WTC11 (cell line): Measurements from ENCODE around the gene FXYD3. TPM values are rescaled to one million over a fixed set of nuclear protein-coding genes. Genes with fewer than 3 reads are reported as not detected.

Experiments
- ATAC-seq: fragments of 200-7000 bp; cut with Tn5 transposase; 2 replicates; pipeline ENCODE4 v1.10.0; 2021; ENCODE audit warnings: mild to moderate bottlenecking, moderate library complexity
- CTCF ChIA-PET: fragments of 300-600 bp; sonication (Branson Sonifier 250); formaldehyde crosslinking; loops from one replicate; lab custom pipeline; 2021; ENCODE audit warnings: antibody characterized with exemption; lab: Charles Lee
- POLR2A ChIA-PET: fragments of 350-600 bp; sonication (Branson Sonifier 250); formaldehyde crosslinking; loops from one replicate; lab custom pipeline; 2021; ENCODE audit warnings: antibody characterized with exemption; lab: Charles Lee
- DNase-seq: peaks from one replicate; pipeline ENCODE4 v3.0.0; 2021; ENCODE audit warnings: low spot score
- H3K27ac Mint-ChIP-seq: 2 replicates; pipeline ENCODE4 v1.8.0; 2021; ENCODE audit warnings: mixed read lengths
- H3K27me3 Mint-ChIP-seq: 2 replicates; pipeline ENCODE4 v1.8.0; 2021; ENCODE audit warnings: low read depth, mild to moderate bottlenecking, moderate library complexity, mixed read lengths
- H3K36me3 Mint-ChIP-seq: 2 replicates; pipeline ENCODE4 v1.8.0; 2021; ENCODE audit warnings: mixed read lengths
- H3K4me1 Mint-ChIP-seq: 2 replicates; pipeline ENCODE4 v1.8.0; 2022; ENCODE audit warnings: mixed read lengths
- H3K4me3 Mint-ChIP-seq: 2 replicates; pipeline ENCODE4 v1.8.0; 2021; ENCODE audit warnings: mild to moderate bottlenecking, moderate library complexity, mixed read lengths
- H3K9me3 Mint-ChIP-seq: 2 replicates; pipeline ENCODE4 v1.8.0; 2021; ENCODE audit warnings: mixed read lengths
- ATF6 ChIP-seq: sonication (generic); formaldehyde crosslinking; IDR thresholded peaks from 2 replicates; pipeline ENCODE4 v1.8.1; 2023; ENCODE audit warnings: mild to moderate bottlenecking, missing genetic modification reagents
- CTCF ChIP-seq: fragments of 200-600 bp; IDR thresholded peaks from 2 replicates; pipeline ENCODE4 v1.8.0; 2022; ENCODE audit warnings: antibody characterized with exemption
- ESRRA ChIP-seq: sonication (generic); formaldehyde crosslinking; IDR thresholded peaks from 2 replicates; pipeline ENCODE4 v1.8.1; 2022; ENCODE audit warnings: mild to moderate bottlenecking, missing genetic modification reagents, borderline replicate concordance
- FOXJ3 ChIP-seq: sonication (generic); formaldehyde crosslinking; IDR thresholded peaks from 2 replicates; pipeline ENCODE4 v1.9.0; 2021; ENCODE audit warnings: missing genetic modification reagents, mild to moderate bottlenecking, borderline replicate concordance
- GTF2I ChIP-seq: fragments of 250-450 bp; sonication (Bioruptor Pico); conservative IDR thresholded peaks from 2 replicates; pipeline ENCODE4 v1.4.0; 2021; ENCODE audit warnings: mild to moderate bottlenecking
- MAX ChIP-seq: sonication (generic); formaldehyde crosslinking; IDR thresholded peaks from 2 replicates; pipeline ENCODE4 v1.8.0; 2022; ENCODE audit warnings: mild to moderate bottlenecking, missing genetic modification reagents
- MYBL2 ChIP-seq: sonication (generic); formaldehyde crosslinking; IDR thresholded peaks from 2 replicates; pipeline ENCODE4 v1.8.1; 2023; ENCODE audit warnings: mild to moderate bottlenecking, moderate library complexity, missing genetic modification reagents
- SP1 ChIP-seq: sonication (generic); formaldehyde crosslinking; conservative IDR thresholded peaks from 2 replicates; pipeline ENCODE4 v1.8.1; 2022; ENCODE audit warnings: missing genetic modification reagents
- ZNF317 ChIP-seq: sonication (generic); formaldehyde crosslinking; IDR thresholded peaks from 2 replicates; pipeline ENCODE4 v1.8.1; 2023; ENCODE audit warnings: low read depth, mild to moderate bottlenecking, moderate library complexity, missing genetic modification reagents, borderline replicate concordance
- ZNF423 ChIP-seq: fragments of 250-450 bp; sonication (Bioruptor Pico); IDR thresholded peaks from 2 replicates; pipeline ENCODE4 v2.1.2; 2022; ENCODE audit warnings: mild to moderate bottlenecking, moderate library complexity
- ZNF671 ChIP-seq: fragments of 250-450 bp; sonication (Bioruptor Pico); IDR thresholded peaks from 2 replicates; pipeline ENCODE4 v1.8.0; 2021; ENCODE audit warnings: mild to moderate bottlenecking
- total RNA-seq: library from RNA; stranded (reverse); gene quantifications from 3 replicates; pipeline ENCODE4 v1.2.3, GENCODE V29; 2021
- TF ChIP-seq, protein P1 (sequence below): sonication (generic); formaldehyde crosslinking; IDR thresholded peaks from 2 replicates; pipeline ENCODE4 v1.8.1; 2023; ENCODE audit warnings: mild to moderate bottlenecking, missing genetic modification reagents, moderate library complexity
- TF ChIP-seq, protein P2 (sequence below): sonication (generic); formaldehyde crosslinking; IDR thresholded peaks from 2 replicates; pipeline ENCODE4 v1.8.1; 2022; ENCODE audit warnings: mild to moderate bottlenecking, moderate library complexity, missing genetic modification reagents
- TF ChIP-seq, protein P3 (sequence below): sonication (generic); formaldehyde crosslinking; IDR thresholded peaks from 2 replicates; pipeline ENCODE4 v1.8.0; 2023; ENCODE audit warnings: missing genetic modification reagents, mild to moderate bottlenecking, borderline replicate concordance
- TF ChIP-seq, protein P4 (sequence below): sonication (generic); formaldehyde crosslinking; IDR thresholded peaks from 2 replicates; pipeline ENCODE4 v1.8.1; 2023; ENCODE audit warnings: mild to moderate bottlenecking, missing genetic modification reagents

FXYD3 gene
- total RNA-seq, 1 experiment from 2014 or later: 1.8 TPM

DNA sequence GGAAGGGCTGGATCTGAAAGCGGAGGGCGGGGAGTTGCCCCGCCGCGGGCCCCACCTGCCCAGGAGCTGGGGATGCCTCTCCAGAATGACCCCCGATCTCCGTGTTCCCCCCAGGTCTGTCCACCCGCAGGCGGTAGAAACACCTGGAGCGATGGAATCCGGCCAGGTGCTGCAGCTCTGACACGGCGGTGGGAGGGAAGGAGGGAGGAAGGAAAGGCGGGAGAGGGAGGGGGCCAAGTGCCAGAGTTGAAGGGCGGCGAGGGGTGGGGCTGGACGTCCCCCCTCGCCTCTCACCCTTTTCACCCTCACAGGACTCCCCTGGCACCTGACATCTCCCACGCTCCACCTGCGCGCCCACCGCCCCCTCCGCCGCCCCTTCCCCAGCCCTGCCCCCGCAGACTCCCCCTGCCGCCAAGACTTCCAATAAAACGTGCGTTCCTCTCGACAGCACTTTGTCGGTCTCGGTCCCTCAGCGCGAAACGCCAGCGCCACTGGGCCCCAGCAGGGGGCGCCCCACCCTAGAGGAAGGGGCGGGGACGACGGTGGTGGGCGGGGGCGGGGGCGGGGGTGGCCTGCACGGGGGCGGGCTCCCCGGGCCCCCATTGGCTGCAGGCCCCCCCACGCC lies 27.1 kb downstream of the FXYD3 start:
- H3K4me1 Mint-ChIP-seq: peaks cover 44% of the 10 kb centered on the region
- peak; percentile 80 for DNase-seq
- TF ChIP-seq MYBL2 (CRISPR knock-in tag) (0 out of 2 replicates have a peak, but pooled peaks have one; percentile 9), ZNF317 (CRISPR knock-in tag) (no peak), ZNF423 (CRISPR knock-in tag) (peak; percentile 80), ZNF671 (CRISPR knock-in tag) (no peak), ATF6 (CRISPR knock-in tag) (no peak), CTCF (peak; percentile 71), SP1 (peak; percentile 53; the same call in 1 of the 2 replicates), MAX (CRISPR knock-in tag) (0 out of 2 replicates have a peak, but pooled peaks have one; percentile 4)
- TF ChIP-seq, protein P1, sequence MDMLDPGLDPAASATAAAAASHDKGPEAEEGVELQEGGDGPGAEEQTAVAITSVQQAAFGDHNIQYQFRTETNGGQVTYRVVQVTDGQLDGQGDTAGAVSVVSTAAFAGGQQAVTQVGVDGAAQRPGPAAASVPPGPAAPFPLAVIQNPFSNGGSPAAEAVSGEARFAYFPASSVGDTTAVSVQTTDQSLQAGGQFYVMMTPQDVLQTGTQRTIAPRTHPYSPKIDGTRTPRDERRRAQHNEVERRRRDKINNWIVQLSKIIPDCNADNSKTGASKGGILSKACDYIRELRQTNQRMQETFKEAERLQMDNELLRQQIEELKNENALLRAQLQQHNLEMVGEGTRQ: no peak
- TF ChIP-seq, protein P2, sequence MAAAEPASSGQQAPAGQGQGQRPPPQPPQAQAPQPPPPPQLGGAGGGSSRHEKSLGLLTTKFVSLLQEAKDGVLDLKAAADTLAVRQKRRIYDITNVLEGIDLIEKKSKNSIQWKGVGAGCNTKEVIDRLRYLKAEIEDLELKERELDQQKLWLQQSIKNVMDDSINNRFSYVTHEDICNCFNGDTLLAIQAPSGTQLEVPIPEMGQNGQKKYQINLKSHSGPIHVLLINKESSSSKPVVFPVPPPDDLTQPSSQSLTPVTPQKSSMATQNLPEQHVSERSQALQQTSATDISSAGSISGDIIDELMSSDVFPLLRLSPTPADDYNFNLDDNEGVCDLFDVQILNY (CRISPR knock-in tag): 0 out of 2 replicates have a peak, but pooled peaks have one; percentile 22
- TF ChIP-seq, all 79 proteins: peak for 6
- H3K36me3 Mint-ChIP-seq: peaks cover 2% of the 10 kb centered on the region; the same call in 1 of the 2 replicates
- H3K4me3 Mint-ChIP-seq: peak overlapping the region; percentile 91
- H3K27me3 Mint-ChIP-seq: peaks cover 34% of the 10 kb centered on the region
- no peaks in the 10 kb centered on the region for H3K9me3 Mint-ChIP-seq
- POLR2A ChIA-PET: interaction anchor here (0.6 to 2.4 kb wide), 7 partner anchors 9 to 469 kb away, joined by 3 to 15 read pairs (median 3); partner anchors contain the start of gene FXYD5
- peak; percentile 3 for ATAC-seq
- CTCF ChIA-PET: interaction anchor here (0.6 to 5.5 kb wide), 41 partner anchors 9 to 353 kb away, joined by 3 to 143 read pairs (median 6); partner anchors contain the start of genes FXYD3 and FXYD5
- H3K27ac Mint-ChIP-seq: no peak overlapping the region

GRCh38 chr19:35143231-35143715 lies 27.6 kb downstream of the FXYD3 start, which contains the start of gene FXYD7:
Gene FXYD7, plus strand, starts transcription at chr19:35143255. Its CDS starts 79 bp downstream, at chr19:35143334.
- Mint-ChIP-seq H3K4me1 (peaks cover 44% of the 10 kb centered on the region), H3K27me3 (peaks cover 32% of the 10 kb centered on the region), H3K9me3 (no peaks in the 10 kb centered on the region), H3K27ac (0 out of 2 replicates have a peak within 1 kb of the TSS, but pooled peaks have one; percentile 49), H3K4me3 (peak within 1 kb of the TSS; percentile 91), H3K36me3 (peaks cover 2% of the 10 kb centered on the region; the same call in 1 of the 2 replicates)
- TF ChIP-seq ESRRA (CRISPR knock-in tag) (no peak), GTF2I (CRISPR knock-in tag) (no peak), SP1 (0 out of 2 replicates have a peak, but pooled peaks have one; percentile 2), FOXJ3 (CRISPR knock-in tag) (no peak), CTCF (peak; percentile 14; the same call in 1 of the 2 replicates)
- TF ChIP-seq, protein P3, sequence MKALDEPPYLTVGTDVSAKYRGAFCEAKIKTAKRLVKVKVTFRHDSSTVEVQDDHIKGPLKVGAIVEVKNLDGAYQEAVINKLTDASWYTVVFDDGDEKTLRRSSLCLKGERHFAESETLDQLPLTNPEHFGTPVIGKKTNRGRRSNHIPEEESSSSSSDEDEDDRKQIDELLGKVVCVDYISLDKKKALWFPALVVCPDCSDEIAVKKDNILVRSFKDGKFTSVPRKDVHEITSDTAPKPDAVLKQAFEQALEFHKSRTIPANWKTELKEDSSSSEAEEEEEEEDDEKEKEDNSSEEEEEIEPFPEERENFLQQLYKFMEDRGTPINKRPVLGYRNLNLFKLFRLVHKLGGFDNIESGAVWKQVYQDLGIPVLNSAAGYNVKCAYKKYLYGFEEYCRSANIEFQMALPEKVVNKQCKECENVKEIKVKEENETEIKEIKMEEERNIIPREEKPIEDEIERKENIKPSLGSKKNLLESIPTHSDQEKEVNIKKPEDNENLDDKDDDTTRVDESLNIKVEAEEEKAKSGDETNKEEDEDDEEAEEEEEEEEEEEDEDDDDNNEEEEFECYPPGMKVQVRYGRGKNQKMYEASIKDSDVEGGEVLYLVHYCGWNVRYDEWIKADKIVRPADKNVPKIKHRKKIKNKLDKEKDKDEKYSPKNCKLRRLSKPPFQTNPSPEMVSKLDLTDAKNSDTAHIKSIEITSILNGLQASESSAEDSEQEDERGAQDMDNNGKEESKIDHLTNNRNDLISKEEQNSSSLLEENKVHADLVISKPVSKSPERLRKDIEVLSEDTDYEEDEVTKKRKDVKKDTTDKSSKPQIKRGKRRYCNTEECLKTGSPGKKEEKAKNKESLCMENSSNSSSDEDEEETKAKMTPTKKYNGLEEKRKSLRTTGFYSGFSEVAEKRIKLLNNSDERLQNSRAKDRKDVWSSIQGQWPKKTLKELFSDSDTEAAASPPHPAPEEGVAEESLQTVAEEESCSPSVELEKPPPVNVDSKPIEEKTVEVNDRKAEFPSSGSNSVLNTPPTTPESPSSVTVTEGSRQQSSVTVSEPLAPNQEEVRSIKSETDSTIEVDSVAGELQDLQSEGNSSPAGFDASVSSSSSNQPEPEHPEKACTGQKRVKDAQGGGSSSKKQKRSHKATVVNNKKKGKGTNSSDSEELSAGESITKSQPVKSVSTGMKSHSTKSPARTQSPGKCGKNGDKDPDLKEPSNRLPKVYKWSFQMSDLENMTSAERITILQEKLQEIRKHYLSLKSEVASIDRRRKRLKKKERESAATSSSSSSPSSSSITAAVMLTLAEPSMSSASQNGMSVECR: no peak
- TF ChIP-seq, protein P4, sequence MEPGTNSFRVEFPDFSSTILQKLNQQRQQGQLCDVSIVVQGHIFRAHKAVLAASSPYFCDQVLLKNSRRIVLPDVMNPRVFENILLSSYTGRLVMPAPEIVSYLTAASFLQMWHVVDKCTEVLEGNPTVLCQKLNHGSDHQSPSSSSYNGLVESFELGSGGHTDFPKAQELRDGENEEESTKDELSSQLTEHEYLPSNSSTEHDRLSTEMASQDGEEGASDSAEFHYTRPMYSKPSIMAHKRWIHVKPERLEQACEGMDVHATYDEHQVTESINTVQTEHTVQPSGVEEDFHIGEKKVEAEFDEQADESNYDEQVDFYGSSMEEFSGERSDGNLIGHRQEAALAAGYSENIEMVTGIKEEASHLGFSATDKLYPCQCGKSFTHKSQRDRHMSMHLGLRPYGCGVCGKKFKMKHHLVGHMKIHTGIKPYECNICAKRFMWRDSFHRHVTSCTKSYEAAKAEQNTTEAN: no peak
- DNase-seq: peak; percentile 63
- ChIA-PET CTCF (interaction anchor here (0.5 to 5.5 kb wide), 19 partner anchors 10 to 327 kb away, joined by 3 to 143 read pairs (median 4); partner anchors contain the start of genes FXYD3 and FXYD5), POLR2A (interaction anchor here (0.9 to 2.4 kb wide), 2 partner anchors 9 to 28 kb away, joined by 3 to 9 read pairs; no protein-coding TSS in a partner anchor)
- ATAC-seq: no peak
